ENCODE results near the gene FAH. TPM values are rescaled to one million over a fixed set of nuclear protein-coding genes. Genes with fewer than 3 reads are reported as not detected.

Gene FAH
- total and polyA plus RNA-seq, 2 donors (not counting 1 experiment from before 2014, with no cell fraction given): 1.1 to 5.1 TPM

DNA sequence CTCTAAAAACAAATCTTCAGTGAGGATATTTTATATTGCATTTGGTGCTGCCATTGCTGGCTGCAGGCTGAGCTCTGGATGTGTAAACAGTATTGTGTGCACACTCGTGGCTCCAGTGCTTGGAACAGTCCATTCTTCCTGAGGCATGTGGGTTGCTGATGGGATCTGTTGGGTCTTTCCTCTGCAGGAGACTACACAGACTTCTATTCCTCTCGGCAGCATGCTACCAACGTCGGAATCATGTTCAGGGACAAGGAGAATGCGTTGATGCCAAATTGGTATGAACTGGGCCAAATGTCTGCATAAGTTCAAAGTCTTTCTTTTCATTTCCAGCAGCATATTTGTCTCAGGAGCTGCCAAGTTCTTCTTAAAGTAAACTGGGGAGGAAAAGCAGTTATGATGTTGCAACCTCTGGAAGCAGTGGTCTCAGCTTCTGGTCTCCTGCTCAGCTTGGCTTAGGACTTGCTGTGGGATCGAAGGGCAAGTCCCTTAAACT, 9.3 kb downstream of the FAH start:
- H3K4me3 ChIP-seq (ENCODE audit: control extremely low read depth in 1 of 5, extremely low read depth in 1 of 5, insufficient read depth in 1 of 5, low read depth in 2 of 5, low read length in 4 of 5): no peak overlapping the region
- no peak for TF ChIP-seq EZH2 (IDR thresholded peaks at IDR 0.05; ENCODE audit: borderline replicate concordance, insufficient read depth, low read depth, low read length, poor library complexity, severe bottlenecking)
- TF ChIP-seq, protein P1, sequence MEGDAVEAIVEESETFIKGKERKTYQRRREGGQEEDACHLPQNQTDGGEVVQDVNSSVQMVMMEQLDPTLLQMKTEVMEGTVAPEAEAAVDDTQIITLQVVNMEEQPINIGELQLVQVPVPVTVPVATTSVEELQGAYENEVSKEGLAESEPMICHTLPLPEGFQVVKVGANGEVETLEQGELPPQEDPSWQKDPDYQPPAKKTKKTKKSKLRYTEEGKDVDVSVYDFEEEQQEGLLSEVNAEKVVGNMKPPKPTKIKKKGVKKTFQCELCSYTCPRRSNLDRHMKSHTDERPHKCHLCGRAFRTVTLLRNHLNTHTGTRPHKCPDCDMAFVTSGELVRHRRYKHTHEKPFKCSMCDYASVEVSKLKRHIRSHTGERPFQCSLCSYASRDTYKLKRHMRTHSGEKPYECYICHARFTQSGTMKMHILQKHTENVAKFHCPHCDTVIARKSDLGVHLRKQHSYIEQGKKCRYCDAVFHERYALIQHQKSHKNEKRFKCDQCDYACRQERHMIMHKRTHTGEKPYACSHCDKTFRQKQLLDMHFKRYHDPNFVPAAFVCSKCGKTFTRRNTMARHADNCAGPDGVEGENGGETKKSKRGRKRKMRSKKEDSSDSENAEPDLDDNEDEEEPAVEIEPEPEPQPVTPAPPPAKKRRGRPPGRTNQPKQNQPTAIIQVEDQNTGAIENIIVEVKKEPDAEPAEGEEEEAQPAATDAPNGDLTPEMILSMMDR (IDR thresholded peaks at IDR 0.05): no peak
- no peaks in the 10 kb centered on the region for H3K36me3 ChIP-seq (replicated peaks in 1 of 2; ENCODE audit: control extremely low read depth in 1 of 2, control insufficient read depth in 1 of 2, extremely low read depth in 1 of 2, insufficient read depth in 2 of 2, low read length in 1 of 2)
- H3K4me1 Mint-ChIP-seq: peaks cover 22% of the 10 kb centered on the region
- H3K9me3 ChIP-seq (ENCODE audit: control extremely low read depth in 1 of 3, control insufficient read depth in 2 of 3, insufficient read depth in 1 of 3, low read length in 2 of 3): no peaks in the 10 kb centered on the region
- DNase-seq (no peak), ATAC-seq (ENCODE audit: low read depth) (no peak)
- 83% methylated on average over 2 of the region's 6 CpGs for WGBS (ENCODE audit: insufficient coverage)
- no peaks in the 10 kb centered on the region for H3K27me3 ChIP-seq (replicated peaks in 1 of 4; ENCODE audit: control extremely low read depth in 1 of 4, control insufficient read depth in 3 of 4, insufficient read depth in 4 of 4, low read length in 3 of 4)
- no peaks in the 10 kb centered on the region for H4K20me1 ChIP-seq (ENCODE audit: control insufficient read depth, insufficient read depth, low read length, poor library complexity, severe bottlenecking)
- H3K4me3 Mint-ChIP-seq: no peak overlapping the region
- H2AFZ ChIP-seq (ENCODE audit: insufficient read depth, low read depth, low read length, poor library complexity, severe bottlenecking): no peak overlapping the region
- H3K27me3 Mint-ChIP-seq: no peaks in the 10 kb centered on the region
- ChIA-PET POLR2A (no interaction called here), CTCF (interaction anchor here (1.6 kb wide), 1 partner anchor 11 kb away, joined by 7 read pairs; no protein-coding TSS in a partner anchor)
- no peak overlapping the region for H3K9ac ChIP-seq (ENCODE audit: low read length)
- H3K4me1 ChIP-seq (ENCODE audit: control insufficient read depth in 2 of 2, insufficient read depth in 2 of 2, low read length in 2 of 2): peaks cover 10 to 16% of the 10 kb centered on the region in 2 donors
- H3K27ac Mint-ChIP-seq: no peak overlapping the region
- no peaks in the 10 kb centered on the region for H3K9me3 Mint-ChIP-seq (ENCODE audit: insufficient read depth)
- intact Hi-C loops (cut with micrococcal nuclease): no loop called here
- H3K79me2 ChIP-seq (ENCODE audit: control insufficient read depth, insufficient read depth, low read length): no peaks in the 10 kb centered on the region
- H3K4me2 ChIP-seq (replicated peaks; ENCODE audit: low read depth, low read length, poor library complexity, severe bottlenecking): no peak overlapping the region
- H3K27ac ChIP-seq (ENCODE audit: low read length in 2 of 2): no peak overlapping the region

DNA sequence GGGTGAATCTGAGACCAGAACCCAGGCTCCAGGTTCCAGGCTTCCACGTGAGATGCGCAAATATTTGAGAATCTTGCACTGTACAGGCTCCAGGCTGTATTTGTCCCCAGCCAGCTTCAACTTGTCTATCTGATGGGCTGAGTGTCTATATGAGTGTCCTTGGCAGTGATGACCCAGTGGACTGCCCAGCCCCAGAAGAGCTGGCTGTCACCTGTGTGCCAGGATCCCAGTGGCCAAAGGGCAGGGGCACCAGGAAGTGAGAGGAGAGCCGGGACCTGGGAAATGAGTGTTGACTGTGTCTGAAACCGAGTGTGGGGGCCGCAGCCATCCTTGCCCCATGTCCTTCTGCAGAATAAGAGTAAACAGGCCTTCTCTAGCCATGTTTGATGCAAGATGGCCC, 10.4 kb downstream of the FAH start:
- CTCF ChIA-PET: interaction anchor here (1.6 kb wide), 1 partner anchor 10 kb away, joined by 7 read pairs; no protein-coding TSS in a partner anchor
- POLR2A ChIA-PET: no interaction called here
- no peak overlapping the region for H3K4me3 Mint-ChIP-seq
- H3K27ac Mint-ChIP-seq: no peak overlapping the region
- no peaks in the 10 kb centered on the region for H3K27me3 Mint-ChIP-seq
- no peak overlapping the region for H3K4me2 ChIP-seq (replicated peaks; ENCODE audit: low read depth, low read length, poor library complexity, severe bottlenecking)
- ATAC-seq (ENCODE audit: low read depth): no peak
- no peaks in the 10 kb centered on the region for H3K9me3 ChIP-seq (ENCODE audit: control extremely low read depth in 1 of 3, control insufficient read depth in 2 of 3, insufficient read depth in 1 of 3, low read length in 2 of 3)
- no peak for DNase-seq
- no peak overlapping the region for H3K27ac ChIP-seq (ENCODE audit: low read length in 2 of 2)
- intact Hi-C loops (cut with micrococcal nuclease): no loop called here
- no peaks in the 10 kb centered on the region for H3K27me3 ChIP-seq (replicated peaks in 1 of 4; ENCODE audit: control extremely low read depth in 1 of 4, control insufficient read depth in 3 of 4, insufficient read depth in 4 of 4, low read length in 3 of 4)
- H3K4me3 ChIP-seq (ENCODE audit: control extremely low read depth in 1 of 5, extremely low read depth in 1 of 5, insufficient read depth in 1 of 5, low read depth in 2 of 5, low read length in 4 of 5): no peak overlapping the region
- no peak overlapping the region for H2AFZ ChIP-seq (ENCODE audit: insufficient read depth, low read depth, low read length, poor library complexity, severe bottlenecking)
- peaks cover 10 to 16% of the 10 kb centered on the region in 2 donors for H3K4me1 ChIP-seq (ENCODE audit: control insufficient read depth in 2 of 2, insufficient read depth in 2 of 2, low read length in 2 of 2)
- H3K9ac ChIP-seq (ENCODE audit: low read length): no peak overlapping the region
- H3K36me3 ChIP-seq (replicated peaks in 1 of 2; ENCODE audit: control extremely low read depth in 1 of 2, control insufficient read depth in 1 of 2, extremely low read depth in 1 of 2, insufficient read depth in 2 of 2, low read length in 1 of 2): no peaks in the 10 kb centered on the region
- no peaks in the 10 kb centered on the region for H3K79me2 ChIP-seq (ENCODE audit: control insufficient read depth, insufficient read depth, low read length)
- H4K20me1 ChIP-seq (ENCODE audit: control insufficient read depth, insufficient read depth, low read length, poor library complexity, severe bottlenecking): no peaks in the 10 kb centered on the region
- no peaks in the 10 kb centered on the region for H3K9me3 Mint-ChIP-seq (ENCODE audit: insufficient read depth)
- H3K4me1 Mint-ChIP-seq: peaks cover 22% of the 10 kb centered on the region
- 98% methylated on average over 5 of the region's 5 CpGs for WGBS (ENCODE audit: insufficient coverage)
- TF ChIP-seq, protein P1 (IDR thresholded peaks at IDR 0.05): no peak
- TF ChIP-seq EZH2 (IDR thresholded peaks at IDR 0.05; ENCODE audit: borderline replicate concordance, insufficient read depth, low read depth, low read length, poor library complexity, severe bottlenecking): no peak
